HG03135 (cell line): ENCODE results near the gene ZNF19.

ENCODE experiments used
- ATAC-seq: cut with Tn5 transposase; IDR thresholded peaks from one replicate; pipeline ENCODE4 v1.9.1; 2021; ENCODE audit warnings: mild to moderate bottlenecking, moderate library complexity; ENCODE audit not compliant: unreplicated experiment

Gene ZNF19

DNA sequence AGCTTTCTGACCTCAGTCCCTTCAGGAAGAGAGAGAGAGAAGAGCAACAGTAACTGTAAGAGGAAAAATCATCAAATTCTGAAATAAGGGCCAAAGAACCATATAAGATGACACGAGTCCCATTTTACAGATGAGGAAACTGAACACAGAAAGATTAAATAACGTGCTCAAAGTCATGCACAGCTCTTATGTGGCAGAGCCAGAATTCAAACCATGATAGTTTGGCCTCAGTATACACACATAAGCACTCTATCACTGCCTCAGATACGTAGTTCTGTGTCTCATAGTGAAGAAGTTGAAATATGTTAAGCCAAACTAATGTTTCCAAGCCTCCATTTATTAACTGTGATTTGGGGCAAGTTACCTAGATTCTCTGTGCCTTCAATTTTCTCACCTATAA lies 1.9 kb upstream of the ZNF19 start:
- no peak for ATAC-seq

DNA sequence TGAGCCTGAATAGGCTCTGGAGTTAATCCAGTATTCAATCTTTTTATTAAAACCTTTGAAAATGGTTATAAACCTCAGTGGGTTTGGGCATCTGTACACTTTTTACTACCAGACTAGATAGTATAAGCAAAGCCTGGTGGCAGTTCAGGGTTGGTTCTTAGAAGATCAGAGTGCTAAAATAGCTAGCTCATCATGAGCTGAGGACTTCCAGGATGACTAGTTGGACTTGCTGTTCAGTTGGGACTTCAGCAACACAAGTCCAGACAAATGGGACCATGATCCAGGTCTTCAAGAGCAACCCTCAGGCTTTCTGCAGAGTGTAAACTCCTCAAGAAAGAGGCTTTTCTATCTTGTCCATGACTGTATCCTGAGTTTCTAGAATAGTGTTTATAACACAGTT lies 1.2 kb upstream of the ZNF19 start:
- ATAC-seq = no peak

DNA sequence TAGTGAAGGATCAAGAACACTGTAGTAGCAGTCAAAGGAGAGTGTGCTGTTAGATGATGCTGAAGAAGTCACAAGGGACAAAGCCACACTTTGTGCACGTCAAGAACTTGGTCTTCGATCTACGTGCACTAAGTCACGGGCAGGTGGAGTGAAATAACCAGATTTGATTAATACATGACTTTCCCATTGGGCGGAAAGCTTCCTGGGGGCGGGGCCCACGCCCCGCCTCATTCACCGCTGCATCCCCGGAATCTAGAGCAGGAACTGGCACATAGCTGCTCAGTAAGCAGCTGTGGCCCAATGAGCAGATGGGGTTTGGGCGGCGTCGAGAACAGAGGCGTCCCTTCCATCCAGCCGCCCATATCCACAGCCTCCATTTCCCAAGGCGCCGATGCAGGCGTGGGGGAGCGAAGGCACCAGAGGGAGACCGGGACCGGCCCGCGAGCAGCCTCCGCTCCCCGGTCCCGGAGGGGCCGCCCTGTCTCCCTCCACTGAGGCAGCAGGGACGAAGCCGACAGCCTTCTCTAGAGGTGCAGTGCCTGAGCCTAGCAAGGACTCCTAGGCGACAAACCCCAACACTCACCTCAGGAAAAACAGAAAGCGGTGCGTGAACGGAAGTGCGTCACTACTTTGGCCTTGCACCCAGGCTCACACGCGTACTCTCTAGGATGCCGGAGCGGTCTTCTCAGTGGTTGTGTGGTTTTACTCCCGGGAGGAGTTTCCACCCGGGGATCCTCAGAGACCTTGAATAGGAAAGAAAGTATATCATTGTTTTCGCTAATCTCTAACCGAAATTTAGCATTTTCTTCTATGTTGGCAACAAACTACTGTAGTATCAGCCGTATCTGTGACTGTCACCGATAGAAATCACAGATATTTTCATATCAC lies 4.9 kb downstream of the ZNF19 start:
- ATAC-seq = peak; percentile 92

DNA sequence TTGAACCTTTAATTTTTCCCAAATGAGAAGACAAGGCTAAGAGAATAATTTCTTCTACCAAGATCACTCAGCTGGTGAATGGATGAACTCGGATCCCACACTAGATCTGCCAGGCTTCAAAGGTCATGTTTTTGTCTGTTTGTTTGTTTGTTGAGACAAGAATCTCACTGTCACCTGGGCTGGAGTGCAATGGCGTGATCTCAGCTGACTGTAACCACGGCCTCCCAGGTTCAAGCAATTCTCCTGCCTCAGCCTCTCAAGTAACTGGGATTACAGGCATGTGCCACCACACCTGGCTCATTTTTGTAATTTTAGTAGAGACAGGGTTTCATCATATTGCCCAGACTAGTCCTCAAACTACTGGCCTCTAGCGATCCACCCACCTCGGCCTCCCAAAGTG lies 6.6 kb downstream of the ZNF19 start:
- ATAC-seq = no peak

DNA sequence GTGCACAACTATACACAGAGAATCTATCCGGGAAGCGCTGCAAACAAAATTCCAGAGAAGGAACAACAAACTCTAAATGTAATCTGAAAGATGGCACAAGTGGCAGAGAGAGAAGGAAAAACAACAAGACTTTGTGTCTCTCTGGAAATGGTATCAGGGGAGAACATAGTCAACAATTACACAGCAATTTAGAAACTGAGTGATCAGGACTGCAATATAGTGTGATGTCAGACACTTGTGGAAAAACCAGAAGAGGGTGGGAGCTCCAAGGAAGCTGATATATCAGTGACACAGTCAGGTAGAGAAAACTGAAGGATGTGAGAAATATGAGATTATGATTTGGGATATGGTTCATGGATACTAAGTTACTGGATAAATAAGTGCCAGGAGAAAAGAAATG lies 8.2 kb downstream of the ZNF19 start:
- ATAC-seq = no peak

DNA sequence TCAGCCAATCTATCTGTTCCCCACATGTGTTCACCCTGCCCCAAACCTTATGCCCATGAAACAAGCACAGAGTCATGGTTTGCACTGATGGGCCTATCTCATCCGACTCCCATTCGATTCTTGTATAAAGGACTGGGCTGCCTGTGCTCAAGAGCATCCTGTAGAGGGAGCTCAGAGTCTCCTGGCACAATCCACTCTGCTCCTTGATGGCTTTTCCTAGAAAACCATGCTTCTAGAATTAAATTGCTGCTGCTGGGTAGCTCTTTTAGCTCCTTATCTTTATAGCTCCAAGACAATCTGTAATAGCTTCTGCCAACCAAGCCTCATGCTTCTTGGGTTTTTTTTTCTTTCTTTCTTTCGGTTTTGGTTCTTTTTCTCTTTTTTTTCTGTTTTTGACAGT lies 9.7 kb downstream of the ZNF19 start:
- no peak for ATAC-seq

DNA sequence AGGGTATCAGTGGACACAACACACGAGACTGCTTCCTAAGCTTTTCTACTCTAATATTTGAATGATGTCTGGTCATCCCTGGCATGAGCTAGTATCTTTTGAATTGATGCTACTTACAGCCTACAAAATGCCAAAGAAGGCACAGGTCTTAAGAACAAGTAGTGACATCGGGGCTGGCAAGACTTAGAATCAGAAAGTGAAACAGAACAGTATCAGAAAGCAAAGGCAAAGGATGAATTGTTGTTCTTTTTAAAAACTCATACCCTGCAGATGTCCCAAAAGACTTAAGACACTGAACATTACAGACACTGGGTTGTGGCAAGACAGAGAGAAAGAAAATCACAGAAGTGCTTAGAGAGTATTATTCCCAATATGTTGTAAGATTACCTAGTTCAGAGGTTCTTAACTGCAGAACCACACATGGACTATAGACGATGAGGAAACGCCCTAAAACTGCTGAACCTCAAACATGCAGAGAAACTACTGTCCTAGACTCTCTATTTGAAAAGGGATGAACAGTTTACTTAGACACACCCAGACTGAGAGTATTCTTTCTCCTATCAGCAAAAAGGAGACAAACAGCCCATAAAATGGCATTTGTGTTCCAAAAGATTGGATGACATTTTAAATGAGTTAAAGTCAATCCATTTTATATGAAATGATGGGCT lies 12.5 kb downstream of the ZNF19 start:
- ATAC-seq = no peak

DNA sequence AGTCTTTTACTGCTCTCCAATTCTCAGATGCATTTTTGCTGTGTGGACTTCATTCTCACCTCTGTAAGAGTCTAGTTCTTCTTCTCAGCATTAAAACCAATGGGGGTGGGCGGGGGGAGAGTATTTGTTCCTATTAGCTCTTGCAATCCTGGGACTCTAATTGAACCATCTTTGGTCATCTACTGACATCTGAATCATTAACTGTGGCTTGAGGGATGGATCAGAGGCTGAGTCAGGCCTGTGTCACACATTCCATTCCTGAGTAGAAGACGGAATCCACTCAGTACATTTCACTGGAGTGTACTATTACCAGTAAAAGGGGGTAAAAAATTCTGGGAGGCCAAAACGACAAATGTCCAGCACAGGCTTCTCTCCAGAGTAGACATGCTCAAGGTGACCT lies 14.3 kb downstream of the ZNF19 start:
- ATAC-seq = no peak

DNA sequence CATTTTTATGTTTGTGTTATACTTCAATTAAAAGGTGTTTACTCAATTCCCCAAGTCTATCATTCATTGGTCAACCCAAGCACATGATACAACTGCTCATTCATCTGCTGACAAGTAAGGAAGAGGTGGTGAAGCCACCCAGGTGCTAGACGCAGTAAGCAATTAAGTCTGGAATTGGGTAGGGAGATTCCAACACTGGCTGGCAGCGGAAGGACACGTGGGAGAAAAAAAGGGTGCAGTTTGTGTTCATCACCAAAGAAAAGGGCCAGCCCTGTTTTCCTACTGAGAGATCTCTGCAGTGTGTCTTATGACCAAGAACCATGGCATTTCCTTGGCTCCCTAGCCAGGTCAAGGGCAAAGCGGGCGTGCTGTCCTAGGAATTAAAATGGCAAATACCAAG lies 15.2 kb downstream of the ZNF19 start:
- ATAC-seq = no peak

DNA sequence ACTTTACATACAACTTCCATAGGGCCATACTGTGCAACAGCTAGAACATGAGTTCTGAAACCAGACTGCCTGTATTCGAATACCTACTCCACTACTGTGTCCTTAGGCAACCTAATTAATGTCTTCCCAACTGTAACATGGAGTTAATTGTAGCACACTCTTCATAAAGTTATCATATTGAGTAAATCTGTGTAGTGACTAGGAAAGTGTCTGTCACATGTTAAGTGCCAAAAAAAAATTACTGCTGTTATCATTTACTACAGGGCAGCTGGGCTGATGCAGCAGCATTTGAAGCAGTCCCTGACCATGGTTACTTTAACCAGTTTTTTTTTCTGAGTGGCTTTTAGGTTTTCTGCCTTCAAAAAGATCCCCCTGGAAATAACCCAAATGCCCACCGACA lies 16.2 kb downstream of the ZNF19 start:
- no peak for ATAC-seq

DNA sequence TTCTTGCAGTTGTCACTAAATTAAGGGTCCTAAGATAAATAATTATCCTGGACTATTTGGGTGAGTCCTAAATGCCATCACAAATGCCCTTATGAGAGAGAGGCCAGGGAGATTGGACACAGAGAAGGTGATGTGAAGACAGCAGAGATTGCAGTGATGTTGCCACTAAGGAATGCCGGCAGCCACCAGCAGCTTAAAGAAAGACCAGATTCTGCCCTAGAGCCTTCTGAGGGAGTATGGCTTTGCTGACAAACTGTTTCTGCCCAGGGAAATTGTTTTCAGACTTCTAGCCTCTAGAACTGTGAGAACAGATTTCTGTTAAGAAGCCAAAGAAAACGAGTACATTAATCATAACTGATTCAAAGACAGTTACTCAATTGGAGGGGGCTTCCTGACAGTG lies 17.1 kb downstream of the ZNF19 start:
- ATAC-seq = no peak

DNA sequence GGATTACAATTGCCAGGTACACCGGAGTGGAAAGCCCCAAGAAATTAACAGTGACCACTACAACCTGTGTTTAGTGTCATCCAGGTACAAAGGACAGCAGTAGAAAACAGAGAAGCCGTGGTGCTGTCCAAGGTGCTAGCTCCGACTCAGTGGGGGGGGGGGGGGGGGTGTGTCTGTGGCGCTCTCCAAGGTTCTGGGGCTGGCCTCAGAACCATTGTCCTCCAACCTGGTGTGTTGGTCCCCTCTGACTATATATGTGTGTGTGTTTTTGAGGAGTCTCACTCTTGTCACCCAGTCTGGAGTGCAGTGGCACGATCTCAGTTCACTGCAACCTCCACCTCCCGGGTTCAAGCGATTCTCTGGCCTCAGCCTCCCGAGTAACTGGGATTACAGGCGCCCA lies 21.3 kb downstream of the ZNF19 start:
- ATAC-seq = no peak

DNA sequence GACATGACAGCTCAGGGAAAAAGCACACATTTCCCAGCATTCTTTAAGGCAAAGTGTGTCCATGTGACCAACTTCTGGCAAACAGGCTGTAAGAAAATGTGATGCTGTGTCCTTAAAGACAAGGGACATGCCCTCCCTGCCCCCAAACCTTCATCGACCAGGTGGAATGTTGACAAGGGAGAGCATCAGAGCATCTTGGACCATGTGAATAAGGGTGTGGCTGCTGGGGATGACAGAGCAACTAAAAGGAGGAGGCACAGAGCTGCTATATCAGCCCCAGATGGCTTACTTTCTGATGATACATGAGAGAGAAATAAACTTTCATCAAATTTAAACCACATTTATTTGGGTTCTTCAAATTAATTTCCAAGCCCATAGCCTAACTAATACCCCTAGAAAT lies 24.9 kb downstream of the ZNF19 start:
- ATAC-seq = no peak

DNA sequence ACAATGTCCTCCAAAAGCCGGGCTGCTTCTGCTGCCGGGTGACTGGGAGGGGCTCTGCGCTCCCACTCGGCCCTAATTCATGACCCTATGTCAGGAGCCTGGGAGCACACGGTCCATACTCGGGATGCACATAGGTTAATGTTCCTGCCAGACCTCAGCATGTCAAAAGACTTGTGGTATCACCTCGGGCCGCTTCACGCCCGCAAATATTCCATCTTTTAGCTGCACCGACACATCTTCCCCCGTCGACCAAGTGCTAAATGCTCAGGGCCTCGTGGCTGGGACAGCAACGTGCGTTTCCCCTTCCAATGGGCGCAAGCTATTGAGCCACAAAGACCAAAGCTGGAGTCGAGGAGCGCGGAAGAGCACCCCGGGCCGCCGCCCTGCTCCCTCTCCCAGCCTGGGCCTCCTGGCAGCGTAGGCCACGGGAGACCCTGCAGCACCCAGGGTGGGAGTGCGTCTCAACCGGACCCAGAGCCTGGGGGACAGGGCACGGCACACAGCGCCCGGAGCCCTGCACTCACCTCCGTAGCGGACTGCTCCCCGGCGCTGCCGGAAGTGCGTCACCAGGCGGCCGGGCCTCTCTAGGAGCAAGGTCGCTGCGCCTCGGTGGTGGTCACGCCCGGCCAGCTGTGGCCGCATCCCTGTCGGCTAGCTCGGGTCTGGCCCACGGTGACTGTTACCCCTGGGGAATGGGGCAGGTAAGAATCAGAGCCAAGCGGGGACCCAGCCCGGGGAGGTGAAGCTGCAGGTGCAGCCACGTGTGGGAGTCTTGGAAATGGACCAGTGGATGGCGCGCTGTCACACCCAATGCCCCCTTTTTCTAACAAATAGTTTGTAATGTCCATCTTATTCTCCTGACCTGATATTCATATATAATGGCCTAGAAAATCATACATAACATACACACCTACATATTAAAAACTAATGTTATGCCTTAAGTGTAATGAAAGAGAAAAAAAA lies 27.2 kb downstream of the ZNF19 start, which contains the start of gene ZNF23:
ZNF23 (minus strand) TSS at position 562 of the 963 bp plus-strand sequence. CDS start 5,451 bp downstream, outside the sequence.
- ATAC-seq = peak; percentile 93

DNA sequence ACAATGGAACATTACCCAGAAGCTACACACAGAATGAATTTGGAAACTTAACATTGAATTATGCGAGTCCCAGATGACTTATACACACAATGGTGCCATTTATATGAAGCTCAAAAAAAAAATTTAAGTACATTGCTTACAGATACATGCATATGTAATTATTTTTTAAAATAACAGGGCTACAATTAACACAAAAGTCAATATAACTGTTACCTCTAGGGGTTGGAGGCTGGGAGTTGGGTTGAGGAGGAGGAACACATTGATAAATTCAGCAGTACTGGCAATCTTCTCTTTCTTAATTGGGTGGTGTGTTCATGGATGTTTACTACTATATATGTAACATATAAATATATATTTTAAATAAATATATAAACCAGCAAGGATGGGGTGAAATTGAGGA lies 28.2 kb downstream of the ZNF19 start:
- no peak for ATAC-seq

DNA sequence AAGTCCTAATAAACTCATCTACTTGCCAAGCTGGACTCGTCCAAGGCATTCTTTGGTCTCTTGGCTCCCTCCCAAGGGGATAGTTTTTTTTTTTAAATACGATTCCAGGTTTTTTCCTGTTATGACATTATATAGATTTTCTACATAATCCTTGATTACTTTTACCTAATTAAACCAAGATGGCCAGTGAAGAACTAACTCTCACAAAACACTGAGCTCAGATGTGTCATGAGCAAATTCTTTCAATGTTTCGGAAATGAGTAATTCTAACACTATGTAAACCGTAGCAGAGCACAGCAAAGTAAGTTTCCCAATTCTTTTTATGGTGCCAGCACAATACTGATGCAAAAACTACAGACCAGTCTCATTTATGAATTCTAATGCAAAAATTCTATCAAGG lies 28.9 kb downstream of the ZNF19 start:
- ATAC-seq = no peak

DNA sequence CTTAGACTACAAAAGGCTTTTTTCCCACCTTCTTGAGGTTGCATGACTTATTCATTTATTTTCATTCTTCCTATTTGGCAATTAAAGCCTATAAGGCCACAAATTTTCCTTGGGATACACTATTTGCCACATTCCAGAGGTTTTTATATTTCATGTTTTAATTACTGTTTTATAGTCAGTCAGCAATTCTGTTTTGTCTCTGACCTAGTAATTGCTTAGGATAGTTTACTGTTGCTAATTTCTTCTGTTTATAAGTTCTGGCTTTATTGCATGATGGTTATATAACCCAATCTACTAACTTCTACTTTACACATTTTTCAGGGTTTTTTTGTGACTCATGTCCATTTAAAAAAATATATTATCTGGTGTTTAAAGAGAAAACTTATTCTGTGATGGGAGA lies 29.6 kb downstream of the ZNF19 start:
- ATAC-seq = no peak

DNA sequence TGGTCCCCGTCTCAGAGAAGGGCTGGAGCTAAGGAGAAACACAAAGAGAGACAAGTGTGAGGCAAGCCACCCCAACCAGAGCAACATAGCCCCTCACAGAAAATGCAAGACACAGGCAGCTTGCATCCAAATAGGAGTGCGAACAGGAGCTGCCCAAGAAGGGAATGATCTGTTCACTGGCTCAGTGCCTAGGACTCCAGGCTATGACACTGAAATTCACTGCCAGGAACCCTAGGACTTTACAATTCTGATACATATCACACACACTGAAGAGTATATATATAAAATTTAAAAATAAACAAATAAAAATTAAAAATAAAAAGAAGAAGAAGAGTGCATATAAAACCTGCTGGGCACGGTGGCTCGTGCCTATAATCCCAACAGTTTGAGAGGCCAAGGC lies 32.3 kb downstream of the ZNF19 start:
- no peak for ATAC-seq

DNA sequence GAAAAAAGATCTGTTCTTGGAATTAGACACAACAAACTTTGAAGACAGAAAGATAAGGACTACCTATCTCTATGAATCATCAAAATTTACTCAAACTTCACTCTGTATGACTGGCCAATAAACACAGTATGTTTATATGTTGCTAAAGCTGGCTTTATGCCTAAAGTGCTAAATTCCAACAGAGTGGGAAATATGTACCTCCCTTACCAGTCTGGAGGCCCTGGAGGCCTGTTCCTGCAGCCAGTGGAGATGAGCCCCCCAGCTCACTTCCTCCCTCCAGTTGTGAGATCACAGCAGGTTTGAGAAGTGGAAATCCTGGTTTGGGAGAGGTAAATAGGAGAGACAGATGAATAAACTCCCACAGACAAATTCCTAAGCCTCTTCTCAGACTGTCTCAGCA lies 36.1 kb downstream of the ZNF19 start:
- no peak for ATAC-seq

DNA sequence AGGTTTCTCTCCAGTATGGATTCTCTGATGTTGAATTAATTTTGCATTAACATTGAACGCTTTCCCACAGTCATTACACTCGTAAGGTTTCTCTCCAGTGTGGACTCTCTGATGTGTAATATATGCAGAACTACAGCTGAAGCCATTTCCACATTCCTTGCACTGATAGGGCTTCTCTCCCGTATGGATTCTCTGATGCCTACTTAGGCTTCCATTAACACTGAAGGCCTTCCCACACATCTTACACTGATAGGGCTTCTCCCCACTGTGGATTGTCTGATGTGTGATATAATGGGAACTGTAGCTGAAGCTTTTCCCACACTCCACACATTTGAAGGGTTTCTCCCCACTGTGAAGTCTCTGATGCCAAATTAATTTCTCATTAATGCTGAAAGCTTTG lies 40.1 kb downstream of the ZNF19 start:
- no peak for ATAC-seq

DNA sequence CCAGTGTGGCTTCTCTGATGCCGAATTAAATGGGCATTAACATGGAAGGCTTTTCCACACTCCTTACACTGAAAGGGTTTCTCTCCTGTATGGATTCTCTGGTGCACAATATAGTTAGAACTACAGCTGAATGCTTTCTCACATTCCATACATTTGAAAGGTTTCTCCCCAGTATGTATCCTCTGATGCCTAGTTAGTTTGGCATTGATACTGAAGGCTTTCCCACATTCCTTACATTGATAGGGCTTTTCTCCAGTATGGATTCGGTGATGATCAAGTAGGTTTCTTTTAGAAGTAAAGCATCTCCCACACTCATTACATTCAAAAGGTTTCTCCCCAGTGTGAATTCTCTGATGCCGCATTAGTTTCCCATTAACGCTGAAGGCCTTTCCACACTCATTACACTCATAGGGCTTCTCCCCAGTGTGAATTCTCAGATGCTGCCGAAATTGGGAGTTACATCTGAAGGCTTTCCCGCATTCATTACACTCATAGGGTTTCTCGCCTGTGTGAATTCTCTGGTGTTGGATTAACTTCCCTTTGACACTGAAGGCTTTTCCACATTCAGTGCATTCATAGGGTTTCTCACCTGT lies 40.8 kb downstream of the ZNF19 start:
- no peak for ATAC-seq
